ENCODE measurements around the gene CSTA. TPM values are rescaled to one million over a fixed set of nuclear protein-coding genes. Genes with fewer than 3 reads are reported as not detected.

Gene CSTA
- total RNA-seq, 4 donors from 2014 or later, result 1.1 to 4.8 (median 2.7) TPM; not detected in 1

GRCh38 chr3:122342803-122343202 lies 17.8 kb downstream of the CSTA start:
- peaks cover 0 to 2% (median 0%) of the 10 kb centered on the region in 4 donors for H3K9me3 ChIP-seq
- H3K27ac ChIP-seq, result no peak overlapping the region
- no peaks in the 10 kb centered on the region for H3K4me1 ChIP-seq
- H3K36me3 ChIP-seq, result no peaks in the 10 kb centered on the region
- TF ChIP-seq CTCF (IDR thresholded peaks at IDR 0.05) (no peak), POLR2A (IDR thresholded peaks at IDR 0.05) (no peak), EP300 (IDR thresholded peaks at IDR 0.05) (no peak)
- H3K27me3 ChIP-seq, result no peaks in the 10 kb centered on the region
- 76 to 81% methylated on average over 1 of the region's 1 CpG for WGBS, 2 donors
- DNase-seq (ENCODE audit: low spot score in 2 of 2), result no peak
- H3K4me3 ChIP-seq, result no peak overlapping the region

GRCh38 chr3:122343654-122344053 lies 18.6 kb downstream of the CSTA start:
- TF ChIP-seq EP300 (IDR thresholded peaks at IDR 0.05) (no peak), POLR2A (IDR thresholded peaks at IDR 0.05) (no peak), CTCF (IDR thresholded peaks at IDR 0.05) (no peak)
- Histone ChIP-seq H3K27me3 (no peaks in the 10 kb centered on the region), H3K4me3 (no peak overlapping the region), H3K4me1 (no peaks in the 10 kb centered on the region), H3K36me3 (no peaks in the 10 kb centered on the region), H3K27ac (no peak overlapping the region), H3K9me3 (peaks cover 0 to 2% (median 0%) of the 10 kb centered on the region in 4 donors)
- DNase-seq (ENCODE audit: low spot score in 2 of 2), result no peak
- WGBS, 2 donors, result 72 to 77% methylated on average over 2 of the region's 2 CpGs

GRCh38 chr3:122349171-122349570 lies 24.1 kb downstream of the CSTA start:
- WGBS, 2 donors, result 57 to 73% methylated on average over 1 of the region's 1 CpG
- Histone ChIP-seq H3K4me1 (no peaks in the 10 kb centered on the region), H3K36me3 (no peaks in the 10 kb centered on the region), H3K27ac (no peak overlapping the region), H3K4me3 (no peak overlapping the region), H3K9me3 (no peaks in the 10 kb centered on the region), H3K27me3 (no peaks in the 10 kb centered on the region)
- DNase-seq (ENCODE audit: low spot score in 2 of 2), result no peak
- TF ChIP-seq POLR2A (IDR thresholded peaks at IDR 0.05), result no peak
- TF ChIP-seq EP300 (IDR thresholded peaks at IDR 0.05), result no peak
- TF ChIP-seq CTCF (IDR thresholded peaks at IDR 0.05), result no peak

GRCh38 chr3:122350814-122351418 lies 25.9 kb downstream of the CSTA start:
- TF ChIP-seq CTCF (IDR thresholded peaks at IDR 0.05) (no peak), POLR2A (IDR thresholded peaks at IDR 0.05) (no peak), EP300 (IDR thresholded peaks at IDR 0.05) (no peak)
- no peaks in the 10 kb centered on the region for H3K36me3 ChIP-seq
- H3K4me1 ChIP-seq, result no peaks in the 10 kb centered on the region
- no peaks in the 10 kb centered on the region for H3K27me3 ChIP-seq
- 82 to 84% methylated on average over 5 of the region's 5 CpGs for WGBS, 2 donors
- no peaks in the 10 kb centered on the region for H3K9me3 ChIP-seq
- no peak overlapping the region for H3K27ac ChIP-seq
- DNase-seq (ENCODE audit: low spot score in 2 of 2), result no peak
- H3K4me3 ChIP-seq, result no peak overlapping the region

GRCh38 chr3:122351612-122352011 lies 26.6 kb downstream of the CSTA start:
- WGBS, 2 donors, result 90 to 99% methylated on average over 4 of the region's 4 CpGs

More at GRCh38 chr3:122351612-122352011, 26.6 kb downstream of the CSTA start:
- no peaks in the 10 kb centered on the region for H3K9me3 ChIP-seq
- H3K27ac ChIP-seq, result no peak overlapping the region
- H3K4me1 ChIP-seq, result no peaks in the 10 kb centered on the region
- H3K36me3 ChIP-seq, result no peaks in the 10 kb centered on the region
- TF ChIP-seq POLR2A (IDR thresholded peaks at IDR 0.05), result no peak
- no peak for TF ChIP-seq CTCF (IDR thresholded peaks at IDR 0.05)
- TF ChIP-seq EP300 (IDR thresholded peaks at IDR 0.05), result no peak
- H3K4me3 ChIP-seq, result no peak overlapping the region
- no peaks in the 10 kb centered on the region for H3K27me3 ChIP-seq
- no peak for DNase-seq (ENCODE audit: low spot score in 2 of 2)
